GM19023 (cell line): ENCODE results near the gene FAM3A.

ENCODE experiments used
- ATAC-seq: cut with Tn5 transposase; IDR thresholded peaks from one replicate; pipeline ENCODE4 v1.9.1; 2021; ENCODE audit warnings: mild to moderate bottlenecking, moderate library complexity; ENCODE audit not compliant: unreplicated experiment

FAM3A gene

DNA sequence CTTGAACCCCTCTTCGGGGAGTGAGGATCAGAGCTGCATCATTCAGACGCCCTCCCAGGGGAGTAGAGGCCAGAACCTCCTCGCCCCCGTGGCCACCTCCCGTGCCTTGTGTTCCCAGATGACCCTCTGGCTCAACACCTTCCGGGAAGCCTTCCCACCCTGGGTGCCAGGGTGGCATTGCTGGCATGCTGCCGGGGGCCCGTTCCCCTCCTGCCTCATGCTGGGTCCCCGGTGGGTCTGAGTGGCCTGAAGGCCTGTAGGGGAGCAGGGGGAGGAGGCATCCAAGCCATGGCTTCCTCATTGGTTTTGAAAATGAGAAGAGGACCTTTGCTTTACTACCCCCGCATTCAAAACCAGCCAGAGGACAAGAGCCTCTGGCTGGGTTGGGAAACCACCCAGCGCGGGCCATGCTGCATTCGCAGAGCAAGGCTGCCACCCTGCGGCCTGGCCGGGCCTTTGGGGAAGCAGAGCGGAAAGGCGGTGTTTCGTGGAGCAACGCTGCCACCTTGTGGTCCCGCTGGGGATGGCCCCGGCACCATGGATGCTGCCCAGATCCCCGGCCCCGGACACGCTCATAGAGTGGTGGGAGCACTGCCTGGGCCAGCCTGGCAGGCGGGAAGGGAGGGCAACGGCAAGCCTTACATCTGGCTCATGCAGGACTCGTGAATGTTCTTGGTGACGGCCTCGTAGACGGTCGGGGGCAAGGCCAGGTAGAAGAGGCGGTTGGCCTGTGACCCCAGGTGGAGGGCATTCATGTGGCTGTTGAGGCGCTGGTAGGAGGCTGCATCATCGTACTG lies 18.7 kb upstream of the FAM3A start:
- peak; percentile 92 for ATAC-seq

DNA sequence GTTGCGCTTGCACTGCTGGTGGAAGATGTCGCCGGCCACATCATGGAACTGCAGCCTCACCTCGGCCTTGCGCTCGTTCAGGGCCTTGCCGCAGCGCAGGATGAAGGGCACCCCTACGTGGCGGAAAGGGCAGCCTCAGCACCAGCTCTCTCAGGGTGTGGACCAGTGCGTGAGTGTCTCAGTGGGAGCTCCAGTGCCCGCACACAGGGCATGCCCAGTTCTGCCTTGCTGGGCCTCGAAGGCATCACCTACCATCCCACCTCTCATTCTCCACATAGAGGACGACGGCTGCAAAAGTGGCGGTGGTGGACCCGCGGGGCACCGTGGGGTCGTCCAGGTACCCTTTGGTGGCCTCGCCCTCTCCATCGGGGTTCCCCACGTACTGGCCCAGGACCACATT lies 16.7 kb upstream of the FAM3A start:
- ATAC-seq, result no peak

DNA sequence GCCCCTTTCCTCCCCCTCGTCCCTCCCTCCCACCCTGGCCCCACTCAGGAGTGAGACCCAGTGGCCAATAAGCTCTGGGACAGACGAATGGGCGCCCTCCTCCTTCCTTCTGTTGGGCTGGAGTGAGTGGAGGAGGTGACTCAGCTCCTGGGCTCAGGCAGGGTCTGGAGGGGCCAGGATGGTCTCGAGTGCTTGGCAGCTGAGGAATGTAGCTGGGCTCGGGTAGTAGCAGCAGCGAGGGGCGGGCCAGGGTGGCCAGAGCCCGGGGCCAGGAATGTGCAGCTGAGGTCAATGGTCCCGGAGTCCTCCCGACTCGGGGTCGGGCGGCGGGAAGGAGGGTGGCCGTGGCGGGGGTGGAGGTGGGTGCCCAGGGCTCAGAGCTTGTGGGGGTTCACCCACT lies 15.6 kb upstream of the FAM3A start:
- ATAC-seq, result no peak

DNA sequence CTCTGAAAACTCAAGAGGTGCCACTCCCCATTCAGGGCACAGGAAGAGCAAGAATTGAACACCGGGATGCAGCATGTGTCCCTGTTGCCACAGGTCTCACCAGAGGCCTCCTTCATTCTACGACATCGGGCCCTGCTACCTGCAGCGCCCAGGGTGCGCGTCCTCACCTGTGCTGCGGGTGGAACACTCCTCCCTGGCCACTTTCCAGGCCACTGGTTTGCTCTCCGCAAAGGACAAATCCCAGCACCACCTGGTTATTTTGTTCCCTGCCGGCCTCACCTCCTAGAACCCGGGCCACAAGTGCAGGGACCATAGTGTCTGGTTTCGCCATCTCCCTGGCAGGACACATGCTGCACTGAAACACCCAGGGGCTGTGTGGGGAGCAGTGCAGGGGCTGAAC lies 14.3 kb upstream of the FAM3A start:
- ATAC-seq, result no peak

DNA sequence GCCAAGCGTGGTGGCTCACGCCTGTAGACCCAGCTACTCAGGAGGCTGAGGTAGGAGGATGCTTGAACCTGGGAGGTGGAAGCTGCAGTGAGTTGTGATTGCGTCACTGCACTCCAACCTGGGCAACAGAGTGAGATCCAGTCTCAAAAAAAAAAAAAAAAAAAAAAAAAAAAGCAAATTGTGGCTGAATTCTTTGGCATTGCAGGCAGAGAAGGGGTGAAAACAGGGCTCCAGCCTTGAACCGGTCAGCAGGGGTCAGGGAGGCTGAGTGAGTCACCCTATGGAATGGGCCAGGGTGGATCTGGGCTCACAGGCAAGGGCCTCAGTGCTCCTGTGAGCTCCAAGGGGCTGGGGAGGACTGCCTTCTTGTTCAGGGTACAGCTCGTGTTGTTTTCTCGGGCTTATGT lies 13.2 kb upstream of the FAM3A start:
- ATAC-seq, result no peak

DNA sequence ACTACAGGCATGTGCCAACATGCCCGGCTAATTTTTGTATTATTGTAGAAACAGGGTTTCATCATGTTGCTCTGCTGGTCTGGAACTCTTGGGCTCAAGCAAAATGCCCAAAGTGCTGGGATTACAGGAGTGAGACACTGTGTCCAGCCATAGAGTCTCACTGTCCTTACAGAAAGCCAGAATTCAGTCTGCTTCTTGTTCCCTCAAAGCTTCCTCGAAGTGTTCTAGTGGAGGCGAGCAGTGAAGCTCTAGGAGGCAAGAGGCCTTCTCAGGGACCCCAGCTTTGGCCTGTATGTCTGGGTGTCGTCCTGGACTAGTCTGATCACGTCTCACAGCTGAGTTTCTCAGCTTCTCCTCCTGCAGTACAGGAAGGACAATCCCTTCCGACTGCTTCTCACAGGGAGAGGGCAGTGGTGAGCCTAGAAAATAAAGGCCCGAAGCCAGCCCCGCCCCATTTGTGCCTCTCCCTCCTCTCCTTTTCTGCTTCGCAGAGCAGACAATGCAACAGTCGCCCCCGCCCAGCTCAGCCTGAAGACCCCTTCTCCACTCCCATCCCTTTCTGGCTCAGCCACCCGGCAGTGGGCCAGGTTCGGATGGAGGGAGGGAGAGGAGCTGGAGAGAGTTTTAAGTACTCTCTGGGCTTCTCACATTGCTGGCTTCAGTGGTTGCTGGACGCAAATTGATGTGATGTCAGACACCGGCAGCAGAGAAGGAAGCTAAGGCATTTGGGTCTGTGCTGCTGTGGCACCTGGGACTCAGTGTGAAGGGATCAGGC lies 11.1 kb upstream of the FAM3A start:
- peak; percentile 76 for ATAC-seq

DNA sequence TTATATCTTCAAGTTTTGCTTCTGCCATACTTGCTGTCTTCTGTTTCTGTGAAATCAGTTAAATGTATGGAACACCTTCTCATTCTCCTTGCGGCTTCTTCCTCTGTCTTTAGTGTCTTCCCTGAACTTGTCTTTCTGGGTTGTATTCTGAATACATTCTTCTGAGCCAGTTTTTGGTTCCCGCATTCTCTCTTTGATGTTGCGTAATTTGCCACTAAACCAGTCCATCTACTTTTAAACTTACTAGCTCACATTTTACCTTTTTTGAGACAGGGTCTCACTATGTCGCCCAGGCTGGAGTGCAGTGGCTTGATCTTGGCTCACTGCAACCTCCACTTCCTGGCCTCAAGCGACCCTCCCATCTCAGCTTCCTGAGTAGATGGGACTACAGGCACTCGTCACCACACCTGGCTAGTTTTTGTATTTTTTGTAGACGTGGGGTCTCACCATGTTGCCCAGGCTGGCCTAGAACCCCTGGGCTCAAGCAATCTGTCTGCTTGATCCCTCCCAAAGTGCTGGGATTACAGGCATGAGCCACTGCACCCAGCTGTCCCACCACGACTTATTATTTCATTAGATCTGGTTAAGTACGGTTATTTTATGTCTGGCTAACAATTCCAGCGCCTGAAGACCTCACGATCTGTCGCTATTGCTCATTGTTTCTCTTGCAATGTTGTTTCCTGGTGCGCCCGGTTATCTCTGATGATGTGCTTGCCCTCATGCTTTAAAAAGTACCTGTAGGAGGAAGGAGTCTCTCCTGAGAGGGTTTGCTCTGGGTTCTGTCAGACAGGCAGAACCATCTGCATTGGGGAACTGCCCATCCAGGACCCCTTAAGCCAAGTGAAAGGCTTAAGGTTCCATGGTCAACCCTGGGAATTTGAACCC lies 9.8 kb upstream of the FAM3A start:
- no peak for ATAC-seq

DNA sequence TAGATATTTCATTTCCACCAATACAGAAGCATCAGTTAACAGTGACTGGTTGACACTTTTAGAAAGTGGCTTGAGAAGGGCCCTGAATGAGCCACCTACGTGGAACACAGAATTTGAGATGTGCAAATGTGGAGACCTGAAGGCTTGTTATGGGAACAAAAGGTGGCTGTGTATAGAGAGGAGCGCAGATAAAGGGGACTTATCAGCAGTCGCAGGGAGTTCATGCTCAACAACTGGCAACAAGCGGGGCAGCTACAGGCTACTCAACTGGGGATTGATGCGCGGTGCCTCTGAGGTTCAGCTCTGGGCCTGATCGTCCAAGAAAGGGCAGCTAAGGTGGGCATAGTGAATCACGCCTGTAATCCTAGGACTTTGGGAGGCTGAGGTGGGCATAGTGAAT lies 3.4 kb upstream of the FAM3A start:
- ATAC-seq, result no peak

DNA sequence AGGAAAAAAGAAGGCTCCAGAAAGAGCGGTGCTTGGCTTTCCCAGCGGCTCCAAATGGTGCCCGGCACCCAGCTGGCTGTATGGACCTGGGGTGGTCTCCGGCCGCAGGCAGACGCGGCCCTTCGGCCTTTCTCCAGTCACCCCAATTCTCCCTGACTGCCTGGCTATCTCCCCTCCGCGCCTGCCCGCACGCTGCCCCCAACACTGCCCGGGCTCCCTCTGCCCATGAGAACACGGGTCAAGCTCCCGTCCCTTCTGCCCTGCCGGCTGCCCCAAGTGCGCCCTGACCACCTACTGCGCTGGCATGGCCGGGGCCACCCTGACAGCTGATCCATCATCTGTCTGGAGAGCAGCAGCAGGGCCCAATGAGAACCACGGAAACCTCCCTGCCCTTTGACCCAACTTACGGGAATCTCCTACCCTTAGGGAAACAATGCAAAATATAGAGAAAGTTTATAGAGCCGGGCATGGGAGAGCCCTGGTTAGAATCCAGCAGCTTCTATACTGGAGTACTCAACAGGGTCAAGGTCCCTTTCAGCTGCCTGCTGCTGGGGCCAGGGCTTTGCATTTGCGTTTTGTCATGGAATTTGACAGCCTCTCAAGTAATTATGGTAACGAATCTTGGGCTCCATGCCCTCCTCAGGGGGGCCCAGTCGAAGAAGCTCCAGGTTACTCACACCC lies 1.2 kb upstream of the FAM3A start:
- ATAC-seq, result no peak

DNA sequence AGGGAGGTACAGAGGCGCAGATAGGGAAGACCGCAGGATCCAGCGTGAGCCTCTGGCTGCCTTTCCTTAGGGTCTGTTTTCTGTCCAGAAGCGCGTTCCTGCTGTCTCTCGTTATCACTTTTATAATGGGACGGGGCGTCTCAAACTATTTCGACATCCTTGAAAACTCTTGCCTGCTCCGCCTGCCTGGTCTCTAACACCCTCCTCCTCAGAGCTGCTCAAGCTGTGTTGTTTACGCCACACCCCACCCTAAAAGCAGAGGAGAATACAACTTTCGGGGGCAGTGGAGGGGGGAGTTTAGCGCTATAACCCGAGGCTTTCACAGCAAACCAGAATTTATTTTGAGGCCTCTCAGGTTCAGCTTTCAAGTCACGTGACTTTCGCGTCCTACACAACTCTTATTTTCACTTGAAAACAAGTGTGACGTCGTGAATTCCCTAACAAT lies 646 bp upstream of the FAM3A start:
- no peak for ATAC-seq

DNA sequence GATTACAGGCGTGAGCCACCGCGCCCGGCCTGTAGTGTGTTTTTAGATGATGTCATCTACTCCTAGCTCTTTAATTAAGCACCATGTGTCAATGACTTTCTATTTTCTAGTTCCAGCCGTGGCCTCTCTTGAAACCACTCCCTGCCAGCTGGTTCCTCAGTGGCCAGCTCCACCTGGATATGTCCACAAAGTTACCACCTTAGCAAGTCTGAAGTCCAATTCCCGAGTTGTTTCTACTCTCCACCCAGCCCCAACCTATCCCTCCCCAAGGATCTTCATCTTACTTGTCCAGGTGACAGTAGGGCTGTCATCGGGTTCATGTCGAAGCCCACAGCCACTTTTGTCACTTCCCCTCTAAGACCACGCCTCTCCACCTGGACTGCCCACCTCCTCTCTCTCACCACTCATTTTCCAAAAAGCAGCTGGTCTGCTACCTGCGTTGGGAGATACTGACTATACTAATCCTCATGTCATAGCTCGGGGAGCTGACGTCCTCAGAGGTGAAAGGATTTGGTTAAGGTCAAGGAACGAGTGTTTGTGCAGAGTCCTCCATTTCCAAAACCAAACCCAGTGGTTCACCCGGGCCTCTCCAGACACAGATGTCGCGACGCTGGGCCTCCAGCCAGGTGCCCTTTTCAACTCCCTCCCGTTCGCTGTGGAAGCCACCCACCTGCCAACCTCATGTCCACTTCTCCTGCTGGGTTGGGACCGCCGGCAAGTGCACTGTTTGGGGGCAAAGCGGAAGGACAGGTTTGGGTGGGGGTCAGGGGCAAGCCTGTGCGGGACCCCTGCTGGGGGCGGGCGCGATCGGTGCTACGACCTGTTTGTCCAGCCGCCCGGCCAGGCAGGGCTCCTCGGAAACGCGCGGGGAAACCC lies 704 bp downstream of the FAM3A start:
- no peak for ATAC-seq

DNA sequence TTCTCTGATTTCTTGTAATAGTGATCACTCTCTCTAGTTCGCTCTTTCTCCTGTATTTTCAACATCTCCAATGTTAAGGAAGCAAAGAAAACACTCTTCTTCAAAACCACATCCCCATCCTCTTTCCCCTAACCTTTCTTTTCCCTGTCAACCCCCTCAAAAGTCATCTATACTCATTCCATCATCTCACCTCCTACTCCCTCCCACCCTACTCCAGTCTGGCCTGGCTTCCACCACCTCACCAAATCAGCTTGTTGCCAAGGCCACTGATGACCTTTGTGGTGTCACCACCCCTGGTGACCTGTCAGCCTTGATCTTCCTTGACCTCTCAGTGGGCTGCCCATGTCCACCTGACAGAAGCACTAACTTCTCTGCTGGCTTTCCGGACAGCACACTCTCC lies 2.3 kb downstream of the FAM3A start:
- ATAC-seq, result no peak

DNA sequence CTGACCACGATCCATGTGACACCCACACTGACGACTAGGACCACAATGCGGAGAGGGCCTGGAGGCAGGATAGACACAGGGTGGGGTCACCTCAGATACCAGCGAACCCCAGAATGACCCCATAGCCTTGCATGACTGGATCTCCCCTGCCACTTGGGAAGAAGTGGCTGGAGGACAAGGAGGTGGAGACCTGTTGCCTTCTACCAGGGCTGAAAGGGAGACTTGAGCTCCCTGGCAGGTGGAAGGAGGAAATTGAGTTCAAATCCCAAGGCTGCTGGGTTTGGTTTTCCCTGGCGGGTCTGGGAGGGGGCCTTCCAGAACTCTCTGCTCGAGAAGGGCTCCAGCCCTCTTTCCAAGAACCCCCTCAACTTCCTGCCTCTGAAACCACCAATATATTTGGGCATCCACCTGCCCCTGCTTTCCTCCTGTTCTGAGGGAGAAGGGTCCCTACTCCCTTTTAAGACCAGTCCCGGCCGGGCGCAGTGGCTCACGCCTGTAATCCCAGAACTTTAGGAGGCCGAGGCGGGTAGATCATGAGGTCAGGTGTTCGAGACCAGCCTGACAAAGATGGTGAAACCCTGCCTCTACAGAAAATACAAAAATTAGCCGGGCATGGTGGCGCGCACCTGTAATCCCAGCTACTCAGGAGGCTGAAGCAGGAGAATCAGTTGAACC lies 3.0 kb downstream of the FAM3A start:
- no peak for ATAC-seq

DNA sequence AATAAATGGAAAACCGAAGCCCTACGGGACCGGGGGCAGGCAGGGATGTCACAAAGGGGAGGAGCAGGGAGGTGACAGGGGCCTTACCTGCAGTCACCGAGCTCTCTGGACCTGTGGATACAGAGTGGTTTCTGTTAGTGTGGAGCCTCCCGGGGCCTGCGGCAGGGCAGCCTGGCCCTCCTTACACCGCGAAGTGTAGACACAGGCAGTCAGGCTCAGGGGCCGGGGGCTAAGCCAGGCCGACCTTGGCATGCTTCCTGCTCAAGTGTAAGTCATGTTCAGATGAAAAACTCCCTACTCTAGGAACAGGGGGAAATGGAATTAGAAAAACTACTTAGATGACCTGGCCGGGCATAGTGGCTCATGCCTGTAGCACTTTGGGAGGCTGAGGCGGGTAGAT lies 4.3 kb downstream of the FAM3A start:
- ATAC-seq, result no peak

DNA sequence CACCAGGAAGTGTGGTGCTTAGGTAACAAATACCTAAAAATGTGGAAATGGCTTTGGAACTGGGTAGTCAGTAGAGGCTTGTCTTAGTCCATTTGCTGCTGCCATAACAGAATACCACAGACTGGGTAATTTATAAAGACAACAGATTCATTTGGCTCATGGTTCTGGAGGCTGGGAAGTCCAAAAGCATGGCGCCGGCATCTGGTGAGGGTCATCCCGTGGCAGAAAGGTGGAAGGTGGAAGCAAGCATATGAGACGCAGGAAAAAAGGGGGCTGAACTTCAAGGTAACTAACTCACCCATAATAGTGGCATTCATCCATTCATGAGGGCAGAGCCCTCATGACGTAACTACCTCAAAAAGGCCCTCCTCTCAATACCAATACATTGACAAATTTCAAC lies 6.6 kb downstream of the FAM3A start:
- ATAC-seq, result no peak

DNA sequence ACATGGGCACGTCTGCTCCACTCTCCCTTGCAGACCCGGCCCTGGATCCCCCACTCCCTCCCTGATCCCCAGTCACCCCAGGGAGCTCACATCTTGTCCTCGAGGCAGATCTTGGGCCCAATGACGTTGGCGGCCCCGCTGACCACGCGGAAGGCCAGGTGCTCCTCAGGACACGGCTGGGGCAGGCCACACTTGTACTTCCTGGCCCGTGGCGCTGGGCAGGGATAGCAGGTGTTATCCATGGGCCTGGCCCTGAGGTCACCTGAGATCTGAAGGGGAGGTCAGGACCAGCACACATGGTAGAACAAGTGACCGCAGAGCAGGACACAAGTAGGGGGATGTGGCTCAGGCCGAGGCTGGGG lies 7.7 kb downstream of the FAM3A start:
- ATAC-seq, result no peak

DNA sequence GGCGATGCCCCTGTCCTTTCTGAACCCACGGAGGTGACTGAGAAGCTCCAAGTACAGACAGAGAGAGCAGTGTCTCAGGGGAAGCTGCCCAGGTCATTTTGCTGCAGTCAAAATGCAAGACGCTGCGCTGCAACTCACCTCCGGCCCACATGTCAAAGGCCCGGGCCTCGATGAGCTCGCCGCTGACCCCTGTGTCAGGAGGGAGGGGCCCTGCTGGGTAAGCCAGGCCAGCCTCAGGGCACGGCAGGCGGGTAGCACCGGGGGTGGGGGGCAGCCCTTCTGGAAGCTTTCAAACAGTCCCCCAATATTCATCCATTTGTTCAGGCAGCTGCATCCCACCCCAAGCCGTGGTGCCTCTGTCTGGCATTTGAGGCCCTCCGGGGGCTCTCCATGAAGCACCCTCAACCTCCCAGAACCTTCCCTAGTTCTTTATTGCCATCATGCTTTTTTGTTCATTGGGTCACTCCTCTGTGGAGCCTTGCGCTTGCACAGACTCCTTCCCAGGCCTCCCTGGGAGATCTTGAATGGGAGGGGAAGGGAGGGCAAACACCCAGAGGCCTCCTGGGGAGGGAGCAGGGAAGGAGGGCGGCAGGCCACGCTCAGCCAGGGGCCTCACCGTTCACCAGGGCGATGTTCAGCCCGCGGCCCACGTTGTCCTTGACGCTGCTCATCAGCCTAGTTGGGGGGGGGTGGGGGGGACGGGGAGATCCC lies 8.2 kb downstream of the FAM3A start:
- no peak for ATAC-seq

DNA sequence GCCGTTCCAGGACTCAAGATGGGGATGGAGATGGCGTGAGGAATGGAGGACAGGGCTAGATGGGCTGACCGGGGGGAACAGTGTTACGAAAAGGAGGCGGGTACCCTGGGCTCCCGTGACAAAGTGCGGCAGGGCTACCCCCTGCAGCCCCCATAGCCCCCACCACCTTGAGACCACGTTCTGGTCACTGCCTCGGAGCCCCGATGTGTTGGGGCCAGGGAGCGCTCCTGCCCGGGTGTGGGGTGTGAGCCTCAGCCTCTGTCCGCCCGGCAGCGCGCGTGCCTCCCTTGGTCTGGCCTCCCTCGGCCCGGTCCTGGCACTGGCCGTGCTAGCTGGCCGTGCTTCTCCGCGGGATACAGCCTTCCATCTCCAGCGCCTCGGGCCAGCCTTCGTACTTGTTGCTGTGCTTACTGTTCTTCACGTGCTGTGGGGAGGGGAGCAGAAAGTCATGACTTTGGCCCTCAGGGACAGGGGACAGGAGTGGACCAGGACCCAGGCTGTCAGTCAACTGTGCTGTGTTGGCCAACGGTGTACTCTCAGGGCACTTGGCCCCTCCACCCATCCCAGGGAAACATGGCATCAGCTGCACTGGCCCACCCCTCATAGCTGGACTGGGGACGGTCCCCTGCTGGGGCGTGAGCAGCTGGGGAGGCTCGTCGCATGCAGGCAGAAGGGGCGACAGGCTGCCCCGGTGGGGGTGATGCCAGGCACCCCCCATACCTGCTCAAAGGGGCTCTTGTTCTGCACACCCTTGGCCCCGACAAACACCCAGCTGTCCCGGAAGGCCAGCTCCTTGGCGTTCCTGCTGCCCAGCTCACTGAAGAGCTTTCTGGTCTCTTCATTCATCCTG lies 9.3 kb downstream of the FAM3A start:
- ATAC-seq, result no peak
